Mucosa of descending colon (tissue), 3 donors: ENCODE results near the gene C1QL1. TPM values are rescaled to one million over a fixed set of nuclear protein-coding genes. Genes with fewer than 3 reads are reported as not detected.

ENCODE experiments used
- ATAC-seq: fragments of 200-7000 bp; cut with Tn5 transposase; one replicate; pipeline ENCODE4 v1.9.1; 2020; ENCODE audit warnings: mild to moderate bottlenecking, moderate library complexity
- DNase-seq, 3 donors: peaks; one replicate each; pipeline ENCODE4 v3.0.0-alpha.2; 2020
- H3K36me3 ChIP-seq: fragments of 200-600 bp; one replicate; pipeline ENCODE4 v1.8.0; 2021; ENCODE audit warnings: low read depth, mild to moderate bottlenecking
- H3K4me1 ChIP-seq: fragments of 200-600 bp; one replicate; pipeline ENCODE4 v1.8.0; 2021; ENCODE audit warnings: low read depth, mild to moderate bottlenecking
- H3K4me3 ChIP-seq: fragments of 200-600 bp; one replicate; pipeline ENCODE4 v1.8.0; 2021; ENCODE audit warnings: mild to moderate bottlenecking
- H3K9me3 ChIP-seq: fragments of 200-600 bp; one replicate; pipeline ENCODE4 v1.8.0; 2021; ENCODE audit warnings: mild to moderate bottlenecking
- intact Hi-C, 2 donors: fragments of 100-400 bp; cut with DNase I in 1 of 2; cut with micrococcal nuclease in 1 of 2; formaldehyde crosslinking; loops; one replicate each; pipeline versions ENCODE4 v1.11.0 to v1.11.1; 2022; cut with DNase I, micrococcal nuclease
- total RNA-seq, 3 donors: library from RNA; stranded (reverse); fragmentation: NEBNext Ultra II Directional in 2 of 3; extraction: Animal tissue kit (Norgen Biotek cat#: 25700) in 2 of 3; gene quantifications; one replicate each; pipeline versions ENCODE4 v1.2.1 to v1.2.4, GENCODE V29; 2021 to 2023
- TF ChIP-seq, protein P1 (sequence below): fragments of 200-600 bp; IDR thresholded peaks from one replicate; pipeline ENCODE4 v1.8.0; 2022; ENCODE audit warnings: antibody characterized with exemption, mild to moderate bottlenecking
- donor health status: DM: no; HTN: no; CAD: no; lungs with moderate emphysema.
- donor health status: DM: no; HTN: no; CAD: no.
- donor health status: DM: no; HTN: yes; CAD: no.

The C1QL1 gene
- total RNA-seq, 3 donors from 2014 or later: 0.29 to 6.5 (median 0.60) TPM

DNA sequence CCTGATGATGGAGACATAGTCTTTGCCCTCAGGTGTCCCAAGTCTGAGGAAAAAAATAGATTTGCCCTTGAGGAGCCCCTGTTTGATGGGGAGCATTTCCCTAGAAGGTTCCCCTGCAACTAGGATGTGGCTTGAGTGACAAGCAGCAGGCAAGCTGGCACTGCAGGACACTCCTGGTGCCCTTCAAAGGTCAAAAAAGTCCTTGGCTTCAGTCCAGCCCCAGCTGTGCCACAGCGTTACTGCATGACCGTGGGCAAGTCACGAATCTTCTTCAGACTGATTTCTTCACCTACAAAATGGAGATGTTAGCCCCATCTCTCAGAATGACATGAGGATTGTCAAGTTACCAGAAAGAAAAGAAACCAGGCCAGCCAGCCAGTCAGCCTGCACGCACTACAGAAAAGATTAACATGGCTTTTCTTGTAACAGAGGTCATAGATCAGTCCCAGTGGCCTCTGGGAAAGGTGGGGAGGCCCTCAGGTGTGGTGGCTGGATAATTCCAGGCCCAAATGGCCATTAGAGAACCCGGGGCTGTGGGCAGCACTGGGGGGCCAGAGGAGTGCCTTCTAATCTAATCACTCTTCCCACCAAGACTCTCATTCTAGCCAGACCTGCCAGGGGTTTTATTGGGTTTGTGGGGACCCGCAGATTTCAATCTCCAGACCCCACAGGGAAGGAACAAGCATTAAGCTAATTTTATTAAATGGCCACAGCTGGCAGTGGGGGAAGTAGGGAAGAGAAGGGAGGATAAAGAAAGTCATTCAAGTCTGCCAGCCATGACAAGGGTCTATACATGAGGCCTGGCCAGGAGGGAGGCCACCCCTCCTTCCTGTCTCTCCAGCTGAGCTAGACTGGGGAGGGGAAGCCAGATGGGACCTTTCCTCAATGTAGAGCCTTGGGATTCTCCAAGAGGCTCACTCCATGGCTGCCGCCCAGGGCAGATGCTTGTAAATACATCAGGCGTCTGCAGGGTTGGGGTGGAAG, 10.8 kb downstream of the C1QL1 start:
- no peak for DNase-seq
- TF ChIP-seq, protein P1, sequence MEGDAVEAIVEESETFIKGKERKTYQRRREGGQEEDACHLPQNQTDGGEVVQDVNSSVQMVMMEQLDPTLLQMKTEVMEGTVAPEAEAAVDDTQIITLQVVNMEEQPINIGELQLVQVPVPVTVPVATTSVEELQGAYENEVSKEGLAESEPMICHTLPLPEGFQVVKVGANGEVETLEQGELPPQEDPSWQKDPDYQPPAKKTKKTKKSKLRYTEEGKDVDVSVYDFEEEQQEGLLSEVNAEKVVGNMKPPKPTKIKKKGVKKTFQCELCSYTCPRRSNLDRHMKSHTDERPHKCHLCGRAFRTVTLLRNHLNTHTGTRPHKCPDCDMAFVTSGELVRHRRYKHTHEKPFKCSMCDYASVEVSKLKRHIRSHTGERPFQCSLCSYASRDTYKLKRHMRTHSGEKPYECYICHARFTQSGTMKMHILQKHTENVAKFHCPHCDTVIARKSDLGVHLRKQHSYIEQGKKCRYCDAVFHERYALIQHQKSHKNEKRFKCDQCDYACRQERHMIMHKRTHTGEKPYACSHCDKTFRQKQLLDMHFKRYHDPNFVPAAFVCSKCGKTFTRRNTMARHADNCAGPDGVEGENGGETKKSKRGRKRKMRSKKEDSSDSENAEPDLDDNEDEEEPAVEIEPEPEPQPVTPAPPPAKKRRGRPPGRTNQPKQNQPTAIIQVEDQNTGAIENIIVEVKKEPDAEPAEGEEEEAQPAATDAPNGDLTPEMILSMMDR: no peak
- H3K36me3 ChIP-seq: no peaks in the 10 kb centered on the region
- intact Hi-C loops: no loop called here
- H3K4me1 ChIP-seq: peaks cover 4% of the 10 kb centered on the region
- no peaks in the 10 kb centered on the region for H3K9me3 ChIP-seq
- no peak for ATAC-seq
- H3K4me3 ChIP-seq: no peak overlapping the region

GRCh38 chr17:44955674-44956425, 12.3 kb downstream of the C1QL1 start:
- ATAC-seq: no peak
- intact Hi-C loops: no loop called here
- no peak for DNase-seq
- peaks cover 4% of the 10 kb centered on the region for H3K4me1 ChIP-seq
- TF ChIP-seq, protein P1: no peak
- H3K36me3 ChIP-seq: no peaks in the 10 kb centered on the region
- no peak overlapping the region for H3K4me3 ChIP-seq
- no peaks in the 10 kb centered on the region for H3K9me3 ChIP-seq

- Histone ChIP-seq H3K9me3 (no peaks in the 10 kb centered on the region), H3K4me3 (no peak overlapping the region), H3K4me1 (peaks cover 4% of the 10 kb centered on the region), H3K36me3 (no peaks in the 10 kb centered on the region)
- no peak for DNase-seq
- TF ChIP-seq, protein P1: no peak
- intact Hi-C loops: no loop called here
- no peak for ATAC-seq
Measured at GRCh38 chr17:44952946-44953475, 15.1 kb downstream of the C1QL1 start.

GRCh38 chr17:44948315-44948795, 19.7 kb downstream of the C1QL1 start:
- no peak overlapping the region for H3K4me3 ChIP-seq
- intact Hi-C loops: no loop called here

More at GRCh38 chr17:44948315-44948795, 19.7 kb downstream of the C1QL1 start:
- no peak for DNase-seq
- Histone ChIP-seq H3K9me3 (no peaks in the 10 kb centered on the region), H3K36me3 (no peaks in the 10 kb centered on the region), H3K4me1 (peaks cover 7% of the 10 kb centered on the region)
- TF ChIP-seq, protein P1: no peak
- no peak for ATAC-seq
